K562 (cell line): ENCODE data around the gene KAZN. TPM values are rescaled to one million over a fixed set of nuclear protein-coding genes. Genes with fewer than 3 reads are reported as not detected.

Source experiments
- ATAC-seq: fragments of 200-7000 bp; cut with Tn5 transposase; 3 replicates; pipeline ENCODE4 v1.9.1; 2020; ENCODE audit warnings: moderate library complexity
- BruUV-seq: library from RNA; stranded (reverse); fragments of 400-500 nt; replicated peaks from 2 replicates; lab custom pipeline; 2021; lab: Mats Ljungman, UMichigan
- CTCF ChIA-PET: fragments of 300-600 bp; formaldehyde crosslinking; extraction: SDS; loops from one replicate; lab custom pipeline; 2021; ENCODE audit warnings: low intra/inter-chr PET ratio; lab: Yijun Ruan, JAX
- POLR2A ChIA-PET: fragments of 300-600, 350-650 bp; sonication (Branson Sonifier 250); formaldehyde crosslinking; extraction: SDS; loops from one replicate; lab custom pipeline; 2021; ENCODE audit warnings: antibody characterized with exemption, inconsistent platforms; lab: Yijun Ruan, JAX
- DNase-seq, 4 experiments: peaks; one replicate each; pipeline versions ENCODE4 v3.0.0 to v3.0.0-alpha.2; 2011 to 2018; ENCODE audit warnings: low spot score in 3 of 4, mixed read lengths in 3 of 4; ENCODE audit errors: extremely low read depth in 1 of 4
- FAIRE-seq: peaks from 2 replicates; lab custom pipeline; 2011; peaks lifted over from hg19 to GRCh38; lab: Jason Lieb, UNC
- H2AFZ ChIP-seq: 2 replicates; pipeline ENCODE4 v1.6.0; 2011; ENCODE audit warnings: low read depth, low read length, control low read depth, inconsistent platforms
- H3K27ac ChIP-seq: fragments of 200-600 bp; 3 replicates; pipeline ENCODE4 v1.8.0; 2011; ENCODE audit warnings: low read depth, mild to moderate bottlenecking, control low read depth, inconsistent platforms, low read length, moderate library complexity, mixed read lengths; ENCODE audit errors: extremely low read depth
- H3K27me3 ChIP-seq, 2 experiments: fragments of 300-600 bp in 1 of 2; 2 replicates in 1 of 2; 3 replicates in 1 of 2; pipeline versions ENCODE4 v1.6.0 to v1.8.0; 2011; ENCODE audit warnings: inconsistent platforms in 2 of 2, low read length in 2 of 2, mild to moderate bottlenecking in 1 of 2, mixed read lengths in 1 of 2, moderate library complexity in 1 of 2; ENCODE audit not compliant: control insufficient read depth in 2 of 2, insufficient read depth in 2 of 2
- H3K36me3 ChIP-seq: fragments of 300-600 bp; 3 replicates; pipeline ENCODE4 v1.8.0; 2011; ENCODE audit warnings: mild to moderate bottlenecking, low read length, inconsistent platforms; ENCODE audit not compliant: control insufficient read depth, insufficient read depth
- H3K4me1 ChIP-seq, 2 experiments: fragments of 200-600 bp in 1 of 2; replicated peaks in 1 of 2; 2 replicates in 1 of 2; 3 replicates in 1 of 2; pipeline versions ENCODE4 v1.5.1 to v1.8.0; 2011; ENCODE audit warnings: inconsistent platforms in 2 of 2, low read length in 2 of 2, mild to moderate bottlenecking in 1 of 2, mixed read lengths in 1 of 2, moderate library complexity in 1 of 2; ENCODE audit not compliant: control insufficient read depth in 2 of 2, insufficient read depth in 2 of 2
- H3K4me2 ChIP-seq: 2 replicates; pipeline ENCODE4 v1.6.1; 2011; ENCODE audit warnings: low read length, control low read depth, inconsistent platforms, mixed read lengths; ENCODE audit not compliant: insufficient read depth
- H3K4me3 ChIP-seq: fragments of 200-600 bp; sonication (generic), shearing (Covaris generic); 2 replicates; pipeline ENCODE4 v1.5.1; 2016; ENCODE audit warnings: control low read depth, inconsistent platforms
- H3K79me2 ChIP-seq: fragments of 200-600 bp; 3 replicates; pipeline ENCODE4 v1.8.0; 2011; ENCODE audit warnings: low read length, inconsistent platforms; ENCODE audit not compliant: control insufficient read depth, insufficient read depth
- H3K9ac ChIP-seq, 2 experiments: 2 replicates each; pipeline versions ENCODE4 v1.6.0 to v1.6.1; 2011; ENCODE audit warnings: low read depth in 2 of 2, low read length in 2 of 2, control low read depth in 1 of 2, inconsistent platforms in 1 of 2, mild to moderate bottlenecking in 1 of 2, mixed read lengths in 1 of 2; ENCODE audit not compliant: insufficient read depth in 1 of 2
- H3K9me1 ChIP-seq: one replicate; pipeline ENCODE4 v1.6.0; 2011; ENCODE audit warnings: inconsistent platforms, mild to moderate bottlenecking, low read length, moderate library complexity; ENCODE audit not compliant: control insufficient read depth, insufficient read depth
- H3K9me3 ChIP-seq: replicated peaks from 2 replicates; pipeline ENCODE4 v1.5.1; 2011; ENCODE audit warnings: low read depth, low read length, inconsistent platforms; ENCODE audit not compliant: control insufficient read depth, insufficient read depth
- H4K20me1 ChIP-seq: replicated peaks from 2 replicates; pipeline ENCODE4 v1.6.1; 2011; ENCODE audit warnings: low read length, inconsistent platforms, mixed read lengths; ENCODE audit not compliant: control insufficient read depth, insufficient read depth
- BCL6 ChIP-seq: fragments of 250-450 bp; sonication (Bioruptor Pico); IDR thresholded peaks from 2 replicates; pipeline ENCODE4 v1.4.0; 2020
- CHCHD3 ChIP-seq: fragments of 250-450 bp; sonication (Bioruptor Pico); IDR thresholded peaks from 2 replicates; pipeline ENCODE4 v2.1.2; 2022; ENCODE audit warnings: mild to moderate bottlenecking
- CREB3 ChIP-seq: fragments of 450-650 bp; conservative IDR thresholded peaks from 2 replicates; pipeline ENCODE4 v1.6.1; 2016; ENCODE audit warnings: missing genetic modification characterization, low read depth, mild to moderate bottlenecking, missing compliant biosample characterization, moderate library complexity
- ETV1 ChIP-seq: fragments of 450-650 bp; conservative IDR thresholded peaks from 2 replicates; pipeline ENCODE4 v1.6.1; 2016; ENCODE audit warnings: missing genetic modification characterization, control low read depth, low read depth, missing compliant biosample characterization
- KDM5B ChIP-seq: fragments of 200-600 bp; sonication (generic); IDR thresholded peaks from 2 replicates; pipeline ENCODE4 v1.6.1; 2012; ENCODE audit warnings: low read depth, mild to moderate bottlenecking, moderate library complexity, low read length, control low read depth, inconsistent platforms; ENCODE audit not compliant: insufficient replicate concordance
- NEUROD1 ChIP-seq: fragments of 150-350 bp; IDR thresholded peaks from 2 replicates; pipeline ENCODE4 v1.6.1; 2014; ENCODE audit warnings: borderline replicate concordance, low read length, low read depth; ENCODE audit not compliant: partially characterized antibody
- RBFOX2 ChIP-seq: fragments of 200-400 bp; formaldehyde crosslinking; IDR thresholded peaks from 2 replicates; pipeline ENCODE4 v1.6.1; 2017; ENCODE audit warnings: low read depth, mild to moderate bottlenecking, low read length, moderate library complexity
- ZNF175 ChIP-seq: fragments of 200-800 bp; sonication (Bioruptor generic); IDR thresholded peaks from 2 replicates; pipeline ENCODE4 v1.6.1; 2016; ENCODE audit warnings: low read depth, mild to moderate bottlenecking, missing genetic modification characterization, missing compliant biosample characterization
- WGBS: fragments of 100-300 bp; shearing (Covaris generic); methylation state at CpG from one replicate; pipeline ENCODE4 v1.1.6; 2016; ENCODE audit warnings: low coverage, mixed read lengths; ENCODE audit not compliant: insufficient coverage; ENCODE audit errors: missing lambda C conversion rate; 5-methylcytosine and 5-hydroxymethylcytosine counted together
- in situ Hi-C: fragments of 300-500 bp; cut with MboI; formaldehyde crosslinking; loops from 4 replicates; pipeline ENCODE4 v1.15.0; 2018; ENCODE audit warnings: inconsistent platforms, mixed read lengths
- intact Hi-C: fragments of 100-400 bp; cut with micrococcal nuclease; formaldehyde crosslinking; loops from 2 replicates; pipeline ENCODE4 v1.14.2; 2022
- polyA plus RNA-seq, 8 experiments: library from polyadenylated mRNA; depleted of rRNA in 4 of 8; stranded (reverse) in 5 of 8; unstranded in 3 of 8; fragments of >200 nt; fragmentation: Nextera tagmentation in 2 of 8; fragmentation: Illumina TruSeq in 1 of 8; extraction: Ambion mirVana in 2 of 8; extraction: Trizol in 1 of 8; gene quantifications; 2 replicates each; pipeline versions ENCODE4 v1.2.1 to v1.2.3, GENCODE V29; 2011 to 2014; ENCODE audit warnings: inconsistent platforms in 1 of 8, missing spikeins in 1 of 8
- total RNA-seq, 7 experiments: library from RNA; depleted of rRNA in 6 of 7; stranded (reverse); fragments of >200 nt in 6 of 7; fragmentation: Illumina TruSeq in 2 of 7; extraction: Trizol in 2 of 7; gene quantifications; 2 replicates each; pipeline versions ENCODE4 v1.2.1 to v1.2.3, GENCODE V29; 2011 to 2021; ENCODE audit warnings: low replicate concordance in 1 of 7

KAZN gene
- total and polyA plus RNA-seq, 9 of the 15 experiments (the other 6 are each of a cell fraction or from before 2014, with no cell fraction given) = 2.1 to 21.6 (median 5.4) TPM

GRCh38 chr1:14740016-14740415 lies 141.5 kb downstream of the KAZN start:
- DNase-seq = no peak
- 0% methylated on average over 8 of the region's 8 CpGs for WGBS

More at GRCh38 chr1:14740016-14740415, 141.5 kb downstream of the KAZN start:
- H3K4me3 ChIP-seq = no peak overlapping the region
- H3K4me1 ChIP-seq = no peaks in the 10 kb centered on the region; a peak in 1 of 5 replicates
- H3K9me3 ChIP-seq = no peaks in the 10 kb centered on the region
- TF ChIP-seq ETV1 (tag) = no peak
- no peak for TF ChIP-seq ZNF175 (CRISPR knock-in tag)
- TF ChIP-seq CHCHD3 (CRISPR knock-in tag) = no peak
- no peak for TF ChIP-seq KDM5B
- no peak for TF ChIP-seq CREB3 (tag)
- TF ChIP-seq NEUROD1 = no peak
- no peak for TF ChIP-seq BCL6 (CRISPR knock-in tag)
- TF ChIP-seq RBFOX2 = no peak
- no TSS peak for BruUV-seq
- H3K9ac ChIP-seq = no peak overlapping the region
- H3K4me2 ChIP-seq = no peak overlapping the region
- H4K20me1 ChIP-seq = no peaks in the 10 kb centered on the region; the same call in none of the 2 replicates
- POLR2A ChIA-PET = interaction anchor here (0.7 kb wide), 1 partner anchor 10 kb away, joined by 3 read pairs; no protein-coding TSS in a partner anchor
- H3K27me3 ChIP-seq = peaks cover 72 to 75% of the 10 kb centered on the region in 2 experiments
- no peak; the same call in 2 of the 3 replicates for ATAC-seq
- no peaks in the 10 kb centered on the region for H3K9me1 ChIP-seq
- CTCF ChIA-PET = no interaction called here
- FAIRE-seq = no peak
- H3K79me2 ChIP-seq = no peaks in the 10 kb centered on the region
- in situ Hi-C loops = no loop called here
- H3K27ac ChIP-seq = no peak overlapping the region
- intact Hi-C loops = loop anchor here (10.0 kb wide), 1 partner anchor 365 kb away; no protein-coding TSS in a partner anchor
- no peaks in the 10 kb centered on the region for H3K36me3 ChIP-seq
- H2AFZ ChIP-seq = no peak overlapping the region
